Activated CD8-positive, alpha-beta memory T cell treated with anti-CD3 and anti-CD28 coated beads for 36 hours (primary cell): ENCODE measurements around the gene RB1. TPM values are rescaled to one million over a fixed set of nuclear protein-coding genes. Genes with fewer than 3 reads are reported as not detected.
"Not testable (repeated sequence)": the region's sequence is repeated elsewhere in the genome, so short reads cannot be mapped to it uniquely, and the experiment has no call there.

Experiments
- CTCF ChIA-PET: fragments of 350-600 bp; sonication (Branson Sonifier 250); formaldehyde crosslinking; loops from one replicate; lab custom pipeline; 2021; ENCODE audit warnings: antibody characterized with exemption; lab: Charles Lee
- POLR2A ChIA-PET: fragments of 350-600 bp; sonication (Branson Sonifier 250); formaldehyde crosslinking; loops from one replicate; lab custom pipeline; 2021; ENCODE audit warnings: antibody characterized with exemption; lab: Charles Lee
- total RNA-seq, 2 experiments: library from RNA; stranded (reverse); gene quantifications; one replicate each; pipeline ENCODE4 v1.2.3, GENCODE V29; 2021

The RB1 gene
- total RNA-seq, 2 experiments from 2014 or later = 34.1 to 36.9 TPM

DNA sequence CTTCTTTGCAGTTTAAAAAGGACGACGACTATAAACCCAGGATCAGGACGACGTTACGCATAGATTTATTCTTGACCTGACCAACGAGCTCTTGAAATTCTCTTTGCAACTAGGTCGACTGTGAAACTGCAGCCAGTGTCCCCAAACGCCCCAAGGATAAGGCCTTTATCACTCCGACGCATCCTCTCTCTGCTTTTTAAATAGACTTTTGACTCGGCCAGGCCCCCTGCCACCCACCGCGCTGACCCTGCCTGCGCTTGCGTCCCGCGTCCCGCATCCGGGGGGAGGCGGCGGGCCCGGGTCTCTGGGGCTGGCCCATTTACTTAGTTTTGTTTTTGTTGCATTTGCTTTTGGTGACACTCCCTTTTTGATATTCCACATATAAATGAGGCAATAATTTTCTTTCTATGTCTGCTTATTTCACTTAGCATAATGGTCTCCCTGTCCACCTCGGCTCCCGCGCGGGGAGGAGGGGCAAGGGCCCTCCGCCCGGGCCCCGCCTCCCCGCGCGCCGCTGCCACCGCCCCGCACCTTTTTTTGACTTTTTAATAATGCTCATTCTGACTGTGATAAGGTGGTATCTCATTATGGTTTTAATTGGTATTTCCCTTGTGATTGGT lies 17.4 kb downstream of the RB1 start:
- ChIA-PET POLR2A (interaction anchor here (0.7 to 1.2 kb wide), 3 partner anchors 10 to 226 kb away, joined by 3 to 4 read pairs (median 3); no protein-coding TSS in a partner anchor), CTCF (no interaction called here)

DNA sequence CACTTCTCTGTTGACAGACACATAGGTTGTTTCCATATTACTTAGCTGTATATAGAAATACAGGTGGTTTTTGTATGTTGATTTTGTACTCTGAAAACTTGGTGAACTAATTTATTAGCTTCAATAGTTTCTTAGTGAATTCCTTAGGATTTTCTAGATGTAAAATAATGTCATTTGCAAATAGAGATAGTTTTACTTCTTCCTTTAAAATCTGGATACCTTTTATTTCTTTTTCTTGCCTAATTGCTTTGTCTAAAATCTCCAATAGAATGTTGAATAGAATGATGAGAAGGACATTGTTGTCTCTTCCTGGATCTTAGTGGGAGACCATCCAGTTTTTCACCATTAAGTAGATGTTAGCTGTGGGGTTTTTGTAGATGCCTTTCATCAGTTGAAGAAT lies 18.7 kb downstream of the RB1 start:
- ChIA-PET CTCF (interaction anchor here (0.6 kb wide), 1 partner anchor 89 kb away, joined by 3 read pairs; the partner anchor contains the start of gene ITM2B), POLR2A (no interaction called here)

- ChIA-PET CTCF (interaction anchor here (0.6 to 2.6 kb wide), 6 partner anchors 9 to 1177 kb away, joined by 3 to 20 read pairs (median 4); no protein-coding TSS in a partner anchor), POLR2A (no interaction called here)
Measured at GRCh38 chr13:48333976-48334375, 30.4 kb downstream of the RB1 start.

- ChIA-PET CTCF (interaction anchor here (0.6 to 2.6 kb wide), 5 partner anchors 233 to 1177 kb away, joined by 3 to 20 read pairs (median 5); no protein-coding TSS in a partner anchor), POLR2A (no interaction called here)
Measured at GRCh38 chr13:48334534-48335127, 31.1 kb downstream of the RB1 start.

DNA sequence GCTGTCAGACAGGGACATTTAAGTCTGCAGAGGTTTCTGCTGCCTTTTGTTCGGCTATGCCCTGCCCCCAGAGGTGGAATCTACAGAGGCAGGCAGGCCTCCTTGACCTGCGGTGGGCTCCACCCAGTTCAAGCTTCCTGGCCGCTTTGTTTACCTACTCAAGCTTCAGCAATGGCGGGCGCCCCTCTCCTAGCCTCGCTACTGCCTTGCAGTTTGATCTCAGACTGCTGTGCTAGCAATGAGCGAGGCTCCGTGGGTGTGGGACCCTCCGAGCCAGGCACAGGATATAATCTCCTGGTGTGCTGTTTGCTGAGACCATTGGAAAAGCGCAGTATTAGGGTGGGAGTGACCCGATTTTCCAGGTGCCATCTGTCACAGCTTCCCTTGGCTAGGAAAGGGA lies 35.6 kb downstream of the RB1 start:
- POLR2A ChIA-PET, CTCF ChIA-PET: not testable (repeated sequence)

GRCh38 chr13:48344264-48344663 lies 40.7 kb downstream of the RB1 start:
- ChIA-PET CTCF (no interaction called here), POLR2A (no interaction called here)

DNA sequence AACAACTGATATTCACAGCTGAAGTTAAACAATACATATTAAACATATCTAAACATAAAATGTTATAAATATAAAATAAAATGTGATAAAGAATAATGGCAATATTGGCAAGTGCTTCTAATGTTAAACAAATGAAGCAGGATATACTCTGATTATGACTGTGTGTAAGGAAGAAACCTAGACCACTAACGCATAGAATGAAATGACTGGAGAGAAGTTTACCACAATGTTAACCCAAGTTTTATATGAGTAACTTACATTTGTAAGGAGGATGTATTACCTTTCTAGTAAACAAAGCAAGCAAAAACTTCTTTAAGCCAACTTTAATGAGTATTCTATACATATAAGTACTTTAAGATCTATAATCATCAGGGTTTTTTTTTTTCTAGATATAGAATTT lies 43.0 kb downstream of the RB1 start:
- ChIA-PET POLR2A (interaction anchor here (0.7 kb wide), 1 partner anchor 44 kb away, joined by 7 read pairs; no protein-coding TSS in a partner anchor), CTCF (interaction anchor here (0.6 kb wide), 1 partner anchor 55 kb away, joined by 3 read pairs; no protein-coding TSS in a partner anchor)

- CTCF ChIA-PET = no interaction called here
- POLR2A ChIA-PET = no interaction called here
Measured at GRCh38 chr13:48349525-48349924, 46.0 kb downstream of the RB1 start.

- ChIA-PET CTCF (no interaction called here), POLR2A (no interaction called here)
Measured at GRCh38 chr13:48353590-48353989, 50.0 kb downstream of the RB1 start.

DNA sequence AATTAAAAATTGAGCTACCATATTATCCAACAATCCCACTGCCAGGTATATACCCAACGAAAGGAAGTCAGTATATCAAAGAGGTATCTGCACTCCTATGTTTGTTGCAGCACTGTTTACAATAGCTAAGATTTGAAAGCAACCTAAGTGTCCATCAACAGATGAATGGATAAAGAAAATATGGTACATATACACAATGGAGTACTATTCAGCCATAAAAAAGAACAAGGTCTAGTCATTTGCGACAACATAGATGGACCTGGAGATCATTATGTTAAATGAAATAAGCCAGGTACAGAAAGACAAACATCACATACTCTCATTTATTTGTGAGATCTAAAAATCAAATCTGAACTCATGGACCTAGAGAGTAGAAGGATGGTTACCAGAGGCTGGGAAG lies 52.0 kb downstream of the RB1 start:
- CTCF ChIA-PET, POLR2A ChIA-PET: not testable (repeated sequence)

GRCh38 chr13:48356750-48357149 lies 53.2 kb downstream of the RB1 start:
- CTCF ChIA-PET = no interaction called here
- POLR2A ChIA-PET = no interaction called here

GRCh38 chr13:48369988-48370387 lies 66.4 kb downstream of the RB1 start:
- POLR2A ChIA-PET = no interaction called here
- CTCF ChIA-PET = no interaction called here

DNA sequence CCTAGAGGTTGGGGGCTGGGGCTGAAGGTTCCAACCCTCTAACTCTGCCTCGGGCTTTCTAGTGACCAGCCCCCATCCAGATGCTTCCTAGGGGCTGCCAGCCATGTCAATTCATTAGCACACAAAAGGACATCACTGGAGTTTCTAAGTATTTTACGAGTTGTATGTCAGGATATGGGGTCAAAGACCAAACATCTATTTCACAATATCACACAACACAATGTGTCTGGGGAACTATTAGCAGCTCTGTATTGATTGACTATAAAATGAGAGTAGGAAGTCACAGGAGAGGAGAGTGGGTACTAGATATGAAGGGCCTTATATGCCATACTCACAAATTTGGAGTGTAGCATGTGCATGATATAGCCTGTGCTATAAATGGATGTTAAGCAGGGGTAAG lies 67.3 kb downstream of the RB1 start:
- POLR2A ChIA-PET = no interaction called here

GRCh38 chr13:48377857-48378256 lies 74.3 kb downstream of the RB1 start:
- ChIA-PET CTCF (no interaction called here), POLR2A (interaction anchor here (0.6 kb wide), 1 partner anchor 1415 kb away, joined by 3 read pairs; no protein-coding TSS in a partner anchor)

More for the DNA sequence above, 67.3 kb downstream of the RB1 start:
- CTCF ChIA-PET = no interaction called here

DNA sequence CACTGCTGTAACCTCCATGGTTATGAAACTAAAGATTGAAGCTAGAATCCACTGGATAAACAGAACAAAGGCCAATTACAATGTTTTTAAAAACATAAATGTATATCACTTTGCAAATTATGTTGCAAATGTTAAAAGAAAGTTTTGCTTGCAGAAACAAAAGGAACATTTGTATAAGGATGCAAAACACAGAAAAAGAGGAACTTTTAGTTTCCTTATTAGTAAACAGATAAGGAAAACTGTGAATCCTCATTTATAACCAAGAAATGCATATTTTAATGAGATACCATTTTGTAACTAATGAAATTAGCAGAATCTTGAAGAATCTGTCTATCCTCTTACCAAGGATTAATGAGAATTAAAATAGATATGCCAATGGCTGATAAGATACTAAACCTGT lies 77.0 kb downstream of the RB1 start:
- POLR2A ChIA-PET = no interaction called here

DNA sequence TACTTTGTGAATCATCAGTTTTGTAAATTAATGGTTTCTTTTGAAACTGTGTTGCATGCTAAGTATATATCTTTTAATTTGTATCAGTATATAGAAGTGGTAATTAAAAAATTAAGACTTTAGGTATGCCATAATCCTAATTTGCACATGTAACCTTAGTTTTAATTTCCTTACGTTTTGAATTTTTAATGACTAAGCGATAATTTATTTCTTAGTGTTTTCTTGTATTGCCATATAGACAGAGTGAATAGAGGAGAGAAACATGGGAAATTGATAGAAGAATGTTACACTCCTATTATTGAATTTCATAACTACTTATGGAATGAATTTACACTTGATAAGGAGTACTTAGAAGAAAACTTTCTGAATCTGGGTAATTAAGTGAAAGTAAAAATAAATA lies 79.8 kb downstream of the RB1 start:
- CTCF ChIA-PET = no interaction called here
- POLR2A ChIA-PET = no interaction called here

More for the DNA sequence above, 77.0 kb downstream of the RB1 start:
- CTCF ChIA-PET = interaction anchor here (0.5 kb wide), 1 partner anchor 200 kb away, joined by 4 read pairs; no protein-coding TSS in a partner anchor

DNA sequence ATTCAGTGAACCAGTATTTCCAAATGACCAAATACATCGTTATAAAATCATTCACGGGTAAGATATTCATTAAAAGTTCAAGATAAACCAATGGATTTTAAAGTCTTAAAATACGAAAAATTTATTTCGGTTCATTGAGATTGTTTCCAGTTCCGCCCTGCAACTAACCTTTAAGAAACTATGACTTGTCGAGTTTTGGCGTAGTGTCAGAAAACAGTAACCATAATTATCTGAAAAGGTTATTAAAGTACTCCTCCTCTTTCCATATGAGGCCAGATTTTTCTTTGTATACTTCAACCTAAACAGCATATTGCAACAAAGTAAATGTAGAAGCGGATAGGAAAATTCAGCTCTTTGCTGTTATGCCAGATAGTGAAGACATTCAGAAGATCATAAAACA lies 83.3 kb downstream of the RB1 start:
- ChIA-PET CTCF (no interaction called here), POLR2A (no interaction called here)

DNA sequence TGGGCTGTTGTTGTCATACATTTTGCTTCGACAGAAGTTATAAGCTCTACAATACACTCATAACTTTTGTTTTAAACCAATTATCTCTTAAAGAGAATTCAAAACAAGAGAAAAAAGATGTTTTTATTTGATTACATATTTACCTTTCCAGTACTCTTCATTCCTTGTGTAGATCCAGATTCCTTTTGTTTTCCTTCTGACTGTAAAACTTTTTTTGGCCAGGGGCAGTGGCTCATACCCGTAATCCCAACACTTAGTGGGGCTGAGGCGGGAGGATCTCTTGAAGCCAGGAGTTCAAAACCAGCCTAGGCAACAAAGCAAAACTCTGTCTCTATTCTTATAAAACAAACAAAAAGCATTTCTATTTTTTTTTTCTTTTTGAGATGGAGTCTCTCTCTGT lies 87.7 kb downstream of the RB1 start:
- POLR2A ChIA-PET = no interaction called here
- CTCF ChIA-PET = no interaction called here

GRCh38 chr13:48393030-48393697 lies 89.6 kb downstream of the RB1 start:
- CTCF ChIA-PET = interaction anchor here (0.6 kb wide), 1 partner anchor 250 kb away, joined by 3 read pairs; no protein-coding TSS in a partner anchor

GRCh38 chr13:48393698-48394085 lies 90.1 kb downstream of the RB1 start:
- ChIA-PET POLR2A (interaction anchor here (0.7 kb wide), 1 partner anchor 9 kb away, joined by 3 read pairs; no protein-coding TSS in a partner anchor), CTCF (no interaction called here)

More at GRCh38 chr13:48393030-48393697, 89.6 kb downstream of the RB1 start:
- POLR2A ChIA-PET = interaction anchor here (0.7 kb wide), 1 partner anchor 10 kb away, joined by 3 read pairs; no protein-coding TSS in a partner anchor
